HCT116 (cell line): Measurements from ENCODE around the gene ABCC8. TPM values are rescaled to one million over a fixed set of nuclear protein-coding genes. Genes with fewer than 3 reads are reported as not detected.

Experiments
- ATAC-seq: fragments of 200-7000 bp; cut with Tn5 transposase; 2 replicates; pipeline ENCODE4 v1.9.1; 2020; ENCODE audit warnings: mild to moderate bottlenecking, moderate library complexity
- BruUV-seq: library from RNA; stranded (reverse); fragments of 400-500 nt; replicated peaks from 2 replicates; lab custom pipeline; 2021; lab: Mats Ljungman, UMichigan
- CTCF ChIA-PET: fragments of 300-600 bp; sonication (Branson Sonifier 250); formaldehyde crosslinking; loops from one replicate; lab custom pipeline; 2021; ENCODE audit warnings: antibody characterized with exemption; lab: Charles Lee
- POLR2A ChIA-PET: fragments of 300-600, 350-600 bp; sonication (Branson Sonifier 250); formaldehyde crosslinking; loops from one replicate; lab custom pipeline; 2021; ENCODE audit warnings: antibody characterized with exemption; lab: Charles Lee
- RAD21 ChIA-PET, 2 experiments: fragments of 300-600 bp; sonication (Branson Sonifier 250); formaldehyde crosslinking; loops; one replicate each; lab custom pipeline; 2023; ENCODE audit warnings: low total read pairs in 2 of 2; ENCODE audit not compliant: uncharacterized antibody in 2 of 2, unreplicated experiment in 2 of 2, low non-redundant PET in 1 of 2; lab: Charles Lee
- DNase-seq: peaks from one replicate; pipeline ENCODE4 v3.0.0-alpha.2; 2010; ENCODE audit warnings: low read depth, low spot score
- H2AFZ ChIP-seq: fragments of 200-600 bp; shearing (Covaris generic), sonication (generic); 2 replicates; pipeline ENCODE4 v1.6.1; 2017; ENCODE audit warnings: low read depth, mixed run types, mixed read lengths, antibody characterized with exemption, low read length; ENCODE audit not compliant: poor library complexity, severe bottlenecking
- H3K27ac ChIP-seq: 2 replicates; pipeline ENCODE4 v1.5.1; 2012; ENCODE audit warnings: low read depth, low read length
- H3K27me3 ChIP-seq: fragments of 200-600 bp; sonication (generic); 2 replicates; pipeline ENCODE4 v1.6.1; 2016; ENCODE audit warnings: mixed run types, low read length, mixed read lengths; ENCODE audit not compliant: insufficient read depth
- H3K36me3 ChIP-seq, 2 experiments: fragments of 200-500 bp in 1 of 2; fragments of 200-600 bp in 1 of 2; sonication (Bioruptor generic) in 1 of 2; sonication (generic) in 1 of 2; 2 replicates each; pipeline versions ENCODE4 v1.5.1 to v1.6.1; 2014 to 2016; ENCODE audit warnings: low read length in 2 of 2, inconsistent platforms in 1 of 2, mixed read lengths in 1 of 2, mixed run types in 1 of 2; ENCODE audit not compliant: insufficient read depth in 2 of 2, control insufficient read depth in 1 of 2
- H3K4me1 ChIP-seq, 2 experiments: fragments of 200-600 bp in 1 of 2; sonication (generic) in 1 of 2; 2 replicates each; pipeline versions ENCODE4 v1.5.1 to v1.6.1; 2012 to 2017; ENCODE audit warnings: low read length in 2 of 2, inconsistent platforms in 1 of 2, mild to moderate bottlenecking in 1 of 2, mixed read lengths in 1 of 2, mixed run types in 1 of 2, moderate library complexity in 1 of 2; ENCODE audit not compliant: insufficient read depth in 2 of 2, control insufficient read depth in 1 of 2
- H3K4me2 ChIP-seq: fragments of 200-600 bp; sonication (generic); 2 replicates; pipeline ENCODE4 v1.6.1; 2017; ENCODE audit warnings: mixed run types, low read length, mixed read lengths
- H3K4me3 ChIP-seq, 2 experiments: fragments of 200-600 bp in 1 of 2; sonication (generic) in 1 of 2; replicated peaks in 1 of 2; 2 replicates each; pipeline ENCODE4 v1.5.1; 2011 to 2016; ENCODE audit warnings: low read length in 2 of 2, control low read depth in 1 of 2, low read depth in 1 of 2, mild to moderate bottlenecking in 1 of 2, mixed read lengths in 1 of 2, mixed run types in 1 of 2
- H3K79me2 ChIP-seq: fragments of 200-600 bp; sonication (generic); 2 replicates; pipeline ENCODE4 v1.6.1; 2017; ENCODE audit warnings: mild to moderate bottlenecking, mixed run types, low read length, moderate library complexity, mixed read lengths; ENCODE audit not compliant: insufficient read depth
- H3K9ac ChIP-seq: fragments of 200-600 bp; sonication (generic); 2 replicates; pipeline ENCODE4 v1.6.1; 2016; ENCODE audit warnings: low read length, mixed read lengths
- H3K9me2 ChIP-seq: fragments of 200-600 bp; sonication (generic), shearing (Covaris generic); 2 replicates; pipeline ENCODE4 v1.6.1; 2017; ENCODE audit warnings: mixed run types, mild to moderate bottlenecking, moderate library complexity; ENCODE audit not compliant: insufficient read depth
- H3K9me3 ChIP-seq, 2 experiments: fragments of 200-500 bp in 1 of 2; fragments of 200-600 bp in 1 of 2; sonication (Bioruptor generic) in 1 of 2; sonication (generic) in 1 of 2; 2 replicates each; pipeline ENCODE4 v1.6.1; 2014 to 2017; ENCODE audit warnings: low read length in 2 of 2, mixed read lengths in 2 of 2, inconsistent platforms in 1 of 2, low read depth in 1 of 2, mild to moderate bottlenecking in 1 of 2, mixed run types in 1 of 2, moderate library complexity in 1 of 2; ENCODE audit not compliant: control insufficient read depth in 1 of 2, insufficient read depth in 1 of 2
- H4K20me1 ChIP-seq: fragments of 200-600 bp; sonication (generic), shearing (Covaris generic); 2 replicates; pipeline ENCODE4 v1.6.1; 2017; ENCODE audit warnings: mixed run types, mild to moderate bottlenecking, moderate library complexity; ENCODE audit not compliant: insufficient read depth
- CEBPB ChIP-seq: IDR thresholded peaks from 2 replicates; pipeline ENCODE4 v1.6.1; 2012; ENCODE audit warnings: low read depth
- EGR1 ChIP-seq: IDR thresholded peaks from 2 replicates; pipeline ENCODE4 v1.6.1; 2012; ENCODE audit warnings: low read depth
- FOSL1 ChIP-seq: IDR thresholded peaks from 2 replicates; pipeline ENCODE4 v1.6.1; 2012; ENCODE audit warnings: low read depth
- POLR2A ChIP-seq: IDR thresholded peaks from 2 replicates; pipeline ENCODE4 v1.7.0; 2011; ENCODE audit warnings: borderline replicate concordance; ENCODE audit not compliant: insufficient read depth, insufficient read length; ENCODE audit errors: extremely low read depth
- POLR2AphosphoS5 ChIP-seq: IDR thresholded peaks from 2 replicates; pipeline ENCODE4 v1.6.1; 2011; ENCODE audit warnings: mild to moderate bottlenecking, low read depth, low read length, moderate library complexity
- RAD21 ChIP-seq: IDR thresholded peaks from 2 replicates; pipeline ENCODE4 v1.6.1; 2012; ENCODE audit warnings: low read depth, mild to moderate bottlenecking
- SIN3A ChIP-seq: IDR thresholded peaks from 2 replicates; pipeline ENCODE4 v1.6.1; 2012; ENCODE audit warnings: low read depth
- SP1 ChIP-seq: IDR thresholded peaks from 2 replicates; pipeline ENCODE4 v1.6.1; 2012; ENCODE audit warnings: low read depth
- SRF ChIP-seq: IDR thresholded peaks from 2 replicates; pipeline ENCODE4 v1.6.1; 2012; ENCODE audit warnings: low read depth
- TCF7L2 ChIP-seq: IDR thresholded peaks from 2 replicates; pipeline ENCODE4 v1.7.0; 2011; ENCODE audit warnings: borderline replicate concordance, inconsistent platforms; ENCODE audit not compliant: insufficient read depth, insufficient read length; ENCODE audit errors: extremely low read depth
- ZFX ChIP-seq: fragments of 450-650 bp; IDR thresholded peaks from 2 replicates; pipeline ENCODE4 v1.6.1; 2017
- ZNF274 ChIP-seq: fragments of 200-500 bp; sonication (Bioruptor generic); IDR thresholded peaks from 2 replicates; pipeline ENCODE4 v1.6.1; 2014; ENCODE audit warnings: mild to moderate bottlenecking, low read depth, low read length, inconsistent platforms
- intact Hi-C: fragments of 100-400 bp; cut with micrococcal nuclease; formaldehyde crosslinking; loops from 2 replicates; pipeline ENCODE4 v1.10.0; 2022
- total RNA-seq: library from RNA; stranded (reverse); gene quantifications from one replicate; pipeline ENCODE4 v1.2.1, GENCODE V29; 2021; ENCODE audit not compliant: unreplicated experiment
- TF ChIP-seq, protein P1 (sequence below): IDR thresholded peaks from 2 replicates; pipeline ENCODE4 v1.6.1; 2011; ENCODE audit warnings: mild to moderate bottlenecking, low read length, moderate library complexity; ENCODE audit not compliant: insufficient replicate concordance; ENCODE audit errors: extremely low read depth
- TF ChIP-seq, protein P2 (sequence below): IDR thresholded peaks from 2 replicates; pipeline ENCODE4 v1.6.1; 2012; ENCODE audit warnings: low read depth
- TF ChIP-seq, protein P3 (sequence below): IDR thresholded peaks from 2 replicates; pipeline ENCODE4 v1.6.1; 2012
- TF ChIP-seq, protein P4 (sequence below): IDR thresholded peaks from 2 replicates; pipeline ENCODE4 v1.6.1; 2012

ABCC8 gene
- total RNA-seq, 1 experiment from 2014 or later, result 0.39 TPM

DNA sequence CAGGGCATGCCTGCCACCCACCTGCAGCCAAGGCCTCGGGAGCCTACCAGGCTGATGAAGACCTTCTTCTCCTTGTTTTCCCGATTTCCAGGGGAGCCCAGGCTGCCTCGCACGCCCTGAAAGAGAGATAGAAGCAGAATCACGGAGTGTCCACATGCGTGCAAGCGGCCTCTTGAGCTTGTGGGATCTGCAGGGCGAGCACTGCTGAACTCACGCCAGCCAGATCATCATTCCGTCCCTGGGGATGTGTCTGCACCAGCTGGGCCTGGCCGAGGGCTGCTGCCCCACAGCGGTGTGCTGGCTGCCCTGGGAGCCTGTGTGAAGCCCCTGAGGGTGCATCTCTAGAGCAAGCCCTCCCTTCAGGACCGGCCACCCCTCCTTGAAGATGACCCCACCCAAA lies 49.7 kb upstream of the ABCC8 start (continued):
- TF ChIP-seq, protein P1, sequence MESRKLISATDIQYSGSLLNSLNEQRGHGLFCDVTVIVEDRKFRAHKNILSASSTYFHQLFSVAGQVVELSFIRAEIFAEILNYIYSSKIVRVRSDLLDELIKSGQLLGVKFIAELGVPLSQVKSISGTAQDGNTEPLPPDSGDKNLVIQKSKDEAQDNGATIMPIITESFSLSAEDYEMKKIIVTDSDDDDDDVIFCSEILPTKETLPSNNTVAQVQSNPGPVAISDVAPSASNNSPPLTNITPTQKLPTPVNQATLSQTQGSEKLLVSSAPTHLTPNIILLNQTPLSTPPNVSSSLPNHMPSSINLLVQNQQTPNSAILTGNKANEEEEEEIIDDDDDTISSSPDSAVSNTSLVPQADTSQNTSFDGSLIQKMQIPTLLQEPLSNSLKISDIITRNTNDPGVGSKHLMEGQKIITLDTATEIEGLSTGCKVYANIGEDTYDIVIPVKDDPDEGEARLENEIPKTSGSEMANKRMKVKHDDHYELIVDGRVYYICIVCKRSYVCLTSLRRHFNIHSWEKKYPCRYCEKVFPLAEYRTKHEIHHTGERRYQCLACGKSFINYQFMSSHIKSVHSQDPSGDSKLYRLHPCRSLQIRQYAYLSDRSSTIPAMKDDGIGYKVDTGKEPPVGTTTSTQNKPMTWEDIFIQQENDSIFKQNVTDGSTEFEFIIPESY, result no peak
- TF ChIP-seq, all 23 proteins: peak for 0

DNA sequence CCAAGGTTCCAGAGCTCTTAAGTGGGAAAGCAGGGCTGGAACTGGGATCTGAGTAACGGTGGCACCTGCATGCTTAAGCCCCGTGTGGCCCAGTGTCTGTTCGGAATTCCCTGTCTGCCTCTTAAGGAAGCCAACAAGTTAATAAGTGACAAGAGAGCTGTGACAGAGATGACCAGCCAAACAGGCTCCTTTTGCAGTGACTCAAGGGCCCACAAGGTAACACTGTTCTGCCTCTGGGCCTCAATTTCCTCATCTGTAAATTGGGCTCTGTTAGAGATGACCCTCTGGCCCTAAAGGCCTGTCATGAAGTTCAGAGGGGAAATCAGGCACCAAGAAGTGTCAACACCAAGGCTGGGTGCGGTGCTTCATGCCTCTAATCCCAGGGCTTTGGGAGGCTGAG lies 48.9 kb upstream of the ABCC8 start:
- no TSS peak for BruUV-seq
- no peaks in the 10 kb centered on the region for H3K9me2 ChIP-seq
- RAD21 ChIA-PET, result no interaction called here
- no peak for DNase-seq
- H3K9me3 ChIP-seq, result no peaks in the 10 kb centered on the region
- no peak for ATAC-seq
- no peak overlapping the region for H3K27ac ChIP-seq
- no peaks in the 10 kb centered on the region for H3K79me2 ChIP-seq
- no peaks in the 10 kb centered on the region for H4K20me1 ChIP-seq
- H2AFZ ChIP-seq, result no peak overlapping the region
- intact Hi-C loops, result no loop called here
- POLR2A ChIA-PET, result no interaction called here
- TF ChIP-seq FOSL1 (no peak), SIN3A (no peak), POLR2A (no peak), SRF (no peak), EGR1 (no peak), POLR2AphosphoS5 (no peak), ZFX (no peak), SP1 (no peak), RAD21 (no peak), CEBPB (no peak), ZNF274 (no peak), TCF7L2 (no peak)
- TF ChIP-seq, protein P1, result no peak
- TF ChIP-seq, protein P2, sequence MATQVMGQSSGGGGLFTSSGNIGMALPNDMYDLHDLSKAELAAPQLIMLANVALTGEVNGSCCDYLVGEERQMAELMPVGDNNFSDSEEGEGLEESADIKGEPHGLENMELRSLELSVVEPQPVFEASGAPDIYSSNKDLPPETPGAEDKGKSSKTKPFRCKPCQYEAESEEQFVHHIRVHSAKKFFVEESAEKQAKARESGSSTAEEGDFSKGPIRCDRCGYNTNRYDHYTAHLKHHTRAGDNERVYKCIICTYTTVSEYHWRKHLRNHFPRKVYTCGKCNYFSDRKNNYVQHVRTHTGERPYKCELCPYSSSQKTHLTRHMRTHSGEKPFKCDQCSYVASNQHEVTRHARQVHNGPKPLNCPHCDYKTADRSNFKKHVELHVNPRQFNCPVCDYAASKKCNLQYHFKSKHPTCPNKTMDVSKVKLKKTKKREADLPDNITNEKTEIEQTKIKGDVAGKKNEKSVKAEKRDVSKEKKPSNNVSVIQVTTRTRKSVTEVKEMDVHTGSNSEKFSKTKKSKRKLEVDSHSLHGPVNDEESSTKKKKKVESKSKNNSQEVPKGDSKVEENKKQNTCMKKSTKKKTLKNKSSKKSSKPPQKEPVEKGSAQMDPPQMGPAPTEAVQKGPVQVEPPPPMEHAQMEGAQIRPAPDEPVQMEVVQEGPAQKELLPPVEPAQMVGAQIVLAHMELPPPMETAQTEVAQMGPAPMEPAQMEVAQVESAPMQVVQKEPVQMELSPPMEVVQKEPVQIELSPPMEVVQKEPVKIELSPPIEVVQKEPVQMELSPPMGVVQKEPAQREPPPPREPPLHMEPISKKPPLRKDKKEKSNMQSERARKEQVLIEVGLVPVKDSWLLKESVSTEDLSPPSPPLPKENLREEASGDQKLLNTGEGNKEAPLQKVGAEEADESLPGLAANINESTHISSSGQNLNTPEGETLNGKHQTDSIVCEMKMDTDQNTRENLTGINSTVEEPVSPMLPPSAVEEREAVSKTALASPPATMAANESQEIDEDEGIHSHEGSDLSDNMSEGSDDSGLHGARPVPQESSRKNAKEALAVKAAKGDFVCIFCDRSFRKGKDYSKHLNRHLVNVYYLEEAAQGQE, result no peak
- TF ChIP-seq, protein P3, sequence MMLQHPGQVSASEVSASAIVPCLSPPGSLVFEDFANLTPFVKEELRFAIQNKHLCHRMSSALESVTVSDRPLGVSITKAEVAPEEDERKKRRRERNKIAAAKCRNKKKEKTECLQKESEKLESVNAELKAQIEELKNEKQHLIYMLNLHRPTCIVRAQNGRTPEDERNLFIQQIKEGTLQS, result no peak
- TF ChIP-seq, protein P4, sequence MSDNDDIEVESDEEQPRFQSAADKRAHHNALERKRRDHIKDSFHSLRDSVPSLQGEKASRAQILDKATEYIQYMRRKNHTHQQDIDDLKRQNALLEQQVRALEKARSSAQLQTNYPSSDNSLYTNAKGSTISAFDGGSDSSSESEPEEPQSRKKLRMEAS, result no peak
- no peak overlapping the region for H3K9ac ChIP-seq
- H3K36me3 ChIP-seq, result 0 out of 4 replicates have a peak, but pooled peaks cover 0 to 3% of the 10 kb centered on the region in 2 experiments
- H3K4me2 ChIP-seq, result no peak overlapping the region
- no peaks in the 10 kb centered on the region for H3K27me3 ChIP-seq
- H3K4me3 ChIP-seq, result no peak overlapping the region
- CTCF ChIA-PET, result interaction anchor here (1.0 kb wide), 1 partner anchor 139 kb away, joined by 4 read pairs; no protein-coding TSS in a partner anchor
- H3K4me1 ChIP-seq, result no peaks in the 10 kb centered on the region
